Panc1 (cell line): ENCODE data around the gene COPS2. TPM values are rescaled to one million over a fixed set of nuclear protein-coding genes. Genes with fewer than 3 reads are reported as not detected.

Experiments used
- ATAC-seq: fragments of 200-7000 bp; cut with Tn5 transposase; 2 replicates; pipeline ENCODE4 v1.9.1; 2020; ENCODE audit warnings: mild to moderate bottlenecking, moderate library complexity
- BruUV-seq: library from RNA; stranded (reverse); fragments of 400-500 nt; replicated peaks from 2 replicates; lab custom pipeline; 2021; lab: Mats Ljungman, UMichigan
- CTCF ChIA-PET: fragments of 300-600 bp; sonication (Branson Sonifier 250); formaldehyde crosslinking; loops from one replicate; lab custom pipeline; 2022; ENCODE audit warnings: antibody characterized with exemption; lab: Charles Lee
- POLR2A ChIA-PET: fragments of 300-600 bp; sonication (Branson Sonifier 250); formaldehyde crosslinking; loops from one replicate; lab custom pipeline; 2022; ENCODE audit warnings: antibody characterized with exemption; lab: Charles Lee
- DNase-seq: peaks from one replicate; pipeline ENCODE4 v3.0.0-alpha.2; 2010; ENCODE audit warnings: low read depth, low spot score
- H3K27ac ChIP-seq: 2 replicates; pipeline ENCODE4 v1.5.1; 2011; ENCODE audit warnings: mild to moderate bottlenecking, low read length, inconsistent platforms
- H3K27me3 ChIP-seq: fragments of 200-500 bp; sonication (Bioruptor generic); 2 replicates; pipeline ENCODE4 v1.6.0; 2014; ENCODE audit warnings: low read length, inconsistent platforms; ENCODE audit not compliant: control insufficient read depth, insufficient read depth
- H3K36me3 ChIP-seq: fragments of 200-500 bp; sonication (Bioruptor generic); 2 replicates; pipeline ENCODE4 v1.5.1; 2014; ENCODE audit warnings: inconsistent platforms, mild to moderate bottlenecking, low read length, moderate library complexity; ENCODE audit not compliant: control insufficient read depth, insufficient read depth
- H3K4me1 ChIP-seq: 2 replicates; pipeline ENCODE4 v1.5.1; 2011; ENCODE audit warnings: inconsistent platforms, mild to moderate bottlenecking, low read length, moderate library complexity; ENCODE audit not compliant: control insufficient read depth, insufficient read depth
- H3K4me3 ChIP-seq, 2 experiments: 2 replicates each; pipeline ENCODE4 v1.5.1; 2011 to 2012; ENCODE audit warnings: low read depth in 2 of 2, low read length in 2 of 2, mild to moderate bottlenecking in 2 of 2, inconsistent platforms in 1 of 2, moderate library complexity in 1 of 2
- H3K9me3 ChIP-seq: fragments of 200-500 bp; sonication (Bioruptor generic); 2 replicates; pipeline ENCODE4 v1.5.1; 2014; ENCODE audit warnings: low read depth, mild to moderate bottlenecking, inconsistent platforms, low read length, moderate library complexity; ENCODE audit not compliant: control insufficient read depth, insufficient read depth
- POLR2AphosphoS5 ChIP-seq: IDR thresholded peaks from 2 replicates; pipeline ENCODE4 v1.6.1; 2012; ENCODE audit warnings: mild to moderate bottlenecking, low read depth, low read length, moderate library complexity
- SIN3A ChIP-seq: IDR thresholded peaks from 2 replicates; pipeline ENCODE4 v1.6.1; 2012; ENCODE audit warnings: low read depth, mild to moderate bottlenecking, low read length, moderate library complexity, borderline replicate concordance; ENCODE audit not compliant: insufficient read depth
- TCF7L2 ChIP-seq: IDR thresholded peaks from 2 replicates; pipeline ENCODE4 v1.6.1; 2011; ENCODE audit warnings: mild to moderate bottlenecking, low read depth, low read length, inconsistent platforms
- in situ Hi-C: cut with HindIII; loops from 2 replicates; pipeline ENCODE4 v1.10.0; 2016; ENCODE audit warnings: low sequenced_read_pairs, low pct_unique_long_range_greater_than_20kb
- intact Hi-C: fragments of 100-400 bp; cut with micrococcal nuclease; formaldehyde crosslinking; loops from one replicate; pipeline ENCODE4 v1.10.0; 2022; ENCODE audit not compliant: unreplicated experiment
- total RNA-seq: library from RNA; stranded (reverse); gene quantifications from one replicate; pipeline ENCODE4 v1.2.1, GENCODE V29; 2021; ENCODE audit not compliant: unreplicated experiment
- TF ChIP-seq, protein P1 (sequence below): fragments of 450-650 bp; IDR thresholded peaks from 2 replicates; pipeline ENCODE4 v1.5.1; 2017; ENCODE audit warnings: mild to moderate bottlenecking
- TF ChIP-seq, protein P2 (sequence below), 2 experiments: IDR thresholded peaks; 2 replicates each; pipeline ENCODE4 v1.6.1; 2011 to 2012; ENCODE audit warnings: low read depth in 2 of 2, control low read depth in 1 of 2, low read length in 1 of 2, mild to moderate bottlenecking in 1 of 2, moderate library complexity in 1 of 2; ENCODE audit not compliant: insufficient read depth in 1 of 2

Gene COPS2
- total RNA-seq, 1 experiment from 2014 or later: 69.4 TPM

DNA sequence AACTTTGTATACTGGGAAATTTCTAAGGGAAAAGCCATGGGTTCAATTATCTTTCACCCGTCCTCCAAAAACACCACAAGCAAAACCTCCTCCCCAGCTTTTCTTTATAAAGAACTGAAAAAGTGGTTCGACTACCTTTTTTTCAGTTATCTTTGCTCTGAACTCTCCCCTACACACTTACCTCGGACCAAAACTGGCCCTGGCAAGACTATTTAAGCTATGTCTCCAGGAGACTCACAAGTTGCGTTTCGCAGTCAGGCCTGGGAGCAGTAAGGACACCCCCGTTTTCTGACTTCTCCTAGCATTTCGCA, 645 bp downstream of the COPS2 start:
- TF ChIP-seq, protein P1, sequence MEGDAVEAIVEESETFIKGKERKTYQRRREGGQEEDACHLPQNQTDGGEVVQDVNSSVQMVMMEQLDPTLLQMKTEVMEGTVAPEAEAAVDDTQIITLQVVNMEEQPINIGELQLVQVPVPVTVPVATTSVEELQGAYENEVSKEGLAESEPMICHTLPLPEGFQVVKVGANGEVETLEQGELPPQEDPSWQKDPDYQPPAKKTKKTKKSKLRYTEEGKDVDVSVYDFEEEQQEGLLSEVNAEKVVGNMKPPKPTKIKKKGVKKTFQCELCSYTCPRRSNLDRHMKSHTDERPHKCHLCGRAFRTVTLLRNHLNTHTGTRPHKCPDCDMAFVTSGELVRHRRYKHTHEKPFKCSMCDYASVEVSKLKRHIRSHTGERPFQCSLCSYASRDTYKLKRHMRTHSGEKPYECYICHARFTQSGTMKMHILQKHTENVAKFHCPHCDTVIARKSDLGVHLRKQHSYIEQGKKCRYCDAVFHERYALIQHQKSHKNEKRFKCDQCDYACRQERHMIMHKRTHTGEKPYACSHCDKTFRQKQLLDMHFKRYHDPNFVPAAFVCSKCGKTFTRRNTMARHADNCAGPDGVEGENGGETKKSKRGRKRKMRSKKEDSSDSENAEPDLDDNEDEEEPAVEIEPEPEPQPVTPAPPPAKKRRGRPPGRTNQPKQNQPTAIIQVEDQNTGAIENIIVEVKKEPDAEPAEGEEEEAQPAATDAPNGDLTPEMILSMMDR: no peak
- TF ChIP-seq POLR2AphosphoS5 (no peak), TCF7L2 (no peak), SIN3A (no peak)
- TF ChIP-seq, protein P2, sequence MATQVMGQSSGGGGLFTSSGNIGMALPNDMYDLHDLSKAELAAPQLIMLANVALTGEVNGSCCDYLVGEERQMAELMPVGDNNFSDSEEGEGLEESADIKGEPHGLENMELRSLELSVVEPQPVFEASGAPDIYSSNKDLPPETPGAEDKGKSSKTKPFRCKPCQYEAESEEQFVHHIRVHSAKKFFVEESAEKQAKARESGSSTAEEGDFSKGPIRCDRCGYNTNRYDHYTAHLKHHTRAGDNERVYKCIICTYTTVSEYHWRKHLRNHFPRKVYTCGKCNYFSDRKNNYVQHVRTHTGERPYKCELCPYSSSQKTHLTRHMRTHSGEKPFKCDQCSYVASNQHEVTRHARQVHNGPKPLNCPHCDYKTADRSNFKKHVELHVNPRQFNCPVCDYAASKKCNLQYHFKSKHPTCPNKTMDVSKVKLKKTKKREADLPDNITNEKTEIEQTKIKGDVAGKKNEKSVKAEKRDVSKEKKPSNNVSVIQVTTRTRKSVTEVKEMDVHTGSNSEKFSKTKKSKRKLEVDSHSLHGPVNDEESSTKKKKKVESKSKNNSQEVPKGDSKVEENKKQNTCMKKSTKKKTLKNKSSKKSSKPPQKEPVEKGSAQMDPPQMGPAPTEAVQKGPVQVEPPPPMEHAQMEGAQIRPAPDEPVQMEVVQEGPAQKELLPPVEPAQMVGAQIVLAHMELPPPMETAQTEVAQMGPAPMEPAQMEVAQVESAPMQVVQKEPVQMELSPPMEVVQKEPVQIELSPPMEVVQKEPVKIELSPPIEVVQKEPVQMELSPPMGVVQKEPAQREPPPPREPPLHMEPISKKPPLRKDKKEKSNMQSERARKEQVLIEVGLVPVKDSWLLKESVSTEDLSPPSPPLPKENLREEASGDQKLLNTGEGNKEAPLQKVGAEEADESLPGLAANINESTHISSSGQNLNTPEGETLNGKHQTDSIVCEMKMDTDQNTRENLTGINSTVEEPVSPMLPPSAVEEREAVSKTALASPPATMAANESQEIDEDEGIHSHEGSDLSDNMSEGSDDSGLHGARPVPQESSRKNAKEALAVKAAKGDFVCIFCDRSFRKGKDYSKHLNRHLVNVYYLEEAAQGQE (IDR thresholded peaks at IDR 0.05; ENCODE audit: insufficient read depth in 1 of 2, low read depth in 2 of 2, low read length in 1 of 2): no peak
- H3K4me3 ChIP-seq: peak overlapping the region; percentile 97 to 98
- no peak for DNase-seq
- POLR2A ChIA-PET: no interaction called here
- in situ Hi-C loops: no loop called here
- no peaks in the 10 kb centered on the region for H3K27me3 ChIP-seq
- peaks cover 3% of the 10 kb centered on the region; the same call in 1 of the 2 replicates for H3K4me1 ChIP-seq
- no peak; the same call in 1 of the 2 replicates for ATAC-seq
- CTCF ChIA-PET: no interaction called here
- H3K9me3 ChIP-seq: no peaks in the 10 kb centered on the region
- H3K36me3 ChIP-seq: no peaks in the 10 kb centered on the region; the same call in 1 of the 2 replicates
- H3K27ac ChIP-seq: peak overlapping the region; percentile 93
- BruUV-seq: no TSS peak
- intact Hi-C loops: no loop called here

DNA sequence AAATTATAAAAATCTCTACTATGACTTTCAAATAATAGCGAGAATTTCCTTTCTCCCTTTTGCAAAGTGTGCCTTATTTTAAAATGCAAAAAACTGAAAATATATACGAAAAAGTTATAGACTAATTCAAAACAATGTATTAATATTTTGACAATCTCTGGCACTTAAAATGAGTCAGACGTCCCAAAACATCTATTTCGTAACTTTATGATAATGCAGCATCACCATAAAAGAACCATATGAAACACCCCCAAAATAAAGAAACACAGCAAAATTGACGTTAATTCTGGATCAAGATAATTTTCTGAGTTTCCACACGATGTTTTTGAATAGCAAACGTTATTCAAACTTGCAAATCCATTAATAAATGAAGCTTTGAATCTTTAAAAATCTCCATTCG, 1.0 kb downstream of the COPS2 start:
- ATAC-seq (no peak), DNase-seq (no peak)
- intact Hi-C loops: no loop called here
- in situ Hi-C loops: no loop called here
- POLR2A ChIA-PET: no interaction called here
- TF ChIP-seq POLR2AphosphoS5 (no peak), SIN3A (no peak), TCF7L2 (no peak)
- TF ChIP-seq, protein P2 (IDR thresholded peaks at IDR 0.05; ENCODE audit: insufficient read depth in 1 of 2, low read depth in 2 of 2, low read length in 1 of 2): no peak
- TF ChIP-seq, protein P1: no peak
- Histone ChIP-seq H3K27me3 (no peaks in the 10 kb centered on the region), H3K36me3 (no peaks in the 10 kb centered on the region; the same call in 1 of the 2 replicates), H3K4me3 (peak overlapping the region; percentile 97 to 98), H3K9me3 (no peaks in the 10 kb centered on the region), H3K4me1 (peaks cover 3% of the 10 kb centered on the region; the same call in 1 of the 2 replicates), H3K27ac (peak overlapping the region; percentile 93)
- no TSS peak for BruUV-seq
- CTCF ChIA-PET: no interaction called here
